ENCODE measurements around the gene HHAT.

DNA sequence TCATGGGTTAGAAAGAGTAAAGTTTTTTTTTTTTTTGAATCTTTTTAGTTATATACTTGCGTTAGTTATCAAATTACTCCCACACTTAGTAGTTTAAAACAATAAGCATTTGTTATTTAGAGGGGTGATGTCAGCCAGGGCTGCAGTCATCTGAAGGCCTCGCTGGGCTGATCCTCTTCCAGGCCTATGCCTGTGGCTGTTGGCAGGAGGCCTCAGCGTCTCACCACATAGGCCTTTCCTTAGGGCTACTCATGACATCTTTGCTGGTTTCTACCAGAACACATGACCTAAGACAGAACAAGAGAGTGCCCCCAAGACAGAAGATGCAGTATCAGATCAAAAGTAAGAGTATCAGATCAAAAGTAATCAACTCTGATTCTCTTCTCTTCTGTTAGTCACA, 167.4 kb downstream of the HHAT start:
- TF ChIP-seq CTCF (IDR thresholded peaks at IDR 0.05; ENCODE audit: low read length) (no peak), EZH2 (optimal IDR thresholded peaks at IDR 0.05; ENCODE audit: low read depth, low read length) (no peak), EZH2phosphoT487 (IDR thresholded peaks at IDR 0.05; ENCODE audit: low read length) (no peak)

Data from MM.1S (cell line).